Measurements from ENCODE around the gene CATSPERZ. TPM values are rescaled to one million over a fixed set of nuclear protein-coding genes. Genes with fewer than 3 reads are reported as not detected.

Gene CATSPERZ, protein sequence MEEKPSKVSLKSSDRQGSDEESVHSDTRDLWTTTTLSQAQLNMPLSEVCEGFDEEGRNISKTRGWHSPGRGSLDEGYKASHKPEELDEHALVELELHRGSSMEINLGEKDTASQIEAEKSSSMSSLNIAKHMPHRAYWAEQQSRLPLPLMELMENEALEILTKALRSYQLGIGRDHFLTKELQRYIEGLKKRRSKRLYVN
- total RNA-seq (ENCODE audit: low replicate concordance), result 0.15 and 0.23 TPM in 2 replicates

DNA sequence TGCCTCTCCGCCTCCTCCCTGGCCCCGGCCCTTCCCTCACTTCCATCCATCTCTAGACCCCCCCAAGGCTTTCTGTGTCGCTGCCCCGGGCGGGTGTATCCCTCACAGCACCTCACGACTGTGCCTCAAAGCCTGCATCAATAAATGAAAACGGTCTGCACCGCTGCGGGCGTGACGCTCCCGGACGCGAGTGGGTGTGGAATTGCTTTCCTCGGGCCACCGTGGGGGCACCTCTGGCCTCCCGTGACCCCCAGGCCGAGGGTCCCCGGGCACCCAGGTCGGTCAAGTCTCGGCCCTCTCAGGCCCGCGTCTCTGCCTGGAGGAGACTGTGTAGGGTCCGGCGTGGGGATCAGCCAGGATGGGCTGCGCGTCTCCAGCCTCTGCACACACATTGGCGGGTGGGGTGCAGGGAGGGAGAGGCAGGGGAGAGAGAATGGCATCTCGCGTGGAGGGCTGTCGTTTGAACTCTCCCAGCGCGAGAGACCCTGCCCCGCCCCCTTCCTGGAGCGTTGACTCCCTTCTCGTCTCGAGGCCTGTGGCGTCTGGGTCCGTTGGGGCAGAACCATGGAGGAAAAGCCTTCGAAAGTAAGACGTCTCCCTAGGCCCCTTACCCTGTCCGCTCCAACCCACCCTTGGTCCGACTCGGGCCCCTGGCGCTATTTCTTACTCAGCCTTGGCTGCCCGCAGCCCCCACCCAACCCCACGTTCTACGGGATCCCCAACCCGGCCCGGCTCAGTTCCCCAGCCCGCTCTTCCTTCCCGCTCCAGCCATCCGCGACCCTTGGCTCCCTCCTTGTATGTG is at the start of gene CATSPERZ:
CATSPERZ (plus strand) TSS at position 512 of the 802 bp plus-strand sequence; CDS start at position 565, 53 bp downstream.

DNA sequence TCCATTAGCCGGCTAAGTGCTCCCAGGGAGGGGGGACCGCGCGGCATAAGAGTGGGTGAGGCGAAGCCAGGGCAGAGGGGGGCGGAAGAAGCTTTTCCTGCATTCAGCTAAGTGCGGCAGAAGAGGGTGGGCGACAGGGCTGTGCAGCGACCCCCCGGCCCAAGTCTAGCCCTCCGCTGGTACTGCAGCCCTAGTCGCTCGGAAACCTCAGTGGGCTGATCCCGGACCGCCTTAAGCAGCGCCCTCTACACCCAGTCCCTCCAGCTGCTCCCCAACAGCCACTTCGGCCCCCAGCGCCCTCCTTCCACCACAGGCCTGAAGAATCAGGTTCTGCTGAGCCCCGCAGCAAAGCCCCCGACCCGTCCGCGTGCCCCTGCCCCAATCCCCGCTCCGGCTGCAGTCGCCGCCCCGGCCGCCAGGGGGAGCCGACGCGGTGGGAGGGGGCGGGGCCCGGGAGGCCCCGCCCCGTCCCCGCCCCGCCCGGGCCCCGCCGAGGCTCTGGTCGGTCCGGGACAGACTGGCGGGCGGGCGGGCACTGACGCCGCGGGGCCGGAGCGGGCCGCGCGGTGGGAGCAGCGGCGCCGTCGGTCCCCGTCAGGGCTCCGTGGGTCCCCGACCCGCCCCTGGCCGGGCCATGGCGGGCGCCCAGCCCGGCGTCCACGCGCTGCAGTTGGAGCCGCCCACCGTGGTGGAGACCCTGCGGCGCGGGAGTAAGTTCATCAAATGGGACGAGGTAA is 49.0 kb upstream of the CATSPERZ start, which contains the start of gene PLCB3:
PLCB3 (plus strand) TSS at position 515 of the 737 bp plus-strand sequence; CDS start at position 635, 120 bp downstream.

DNA sequence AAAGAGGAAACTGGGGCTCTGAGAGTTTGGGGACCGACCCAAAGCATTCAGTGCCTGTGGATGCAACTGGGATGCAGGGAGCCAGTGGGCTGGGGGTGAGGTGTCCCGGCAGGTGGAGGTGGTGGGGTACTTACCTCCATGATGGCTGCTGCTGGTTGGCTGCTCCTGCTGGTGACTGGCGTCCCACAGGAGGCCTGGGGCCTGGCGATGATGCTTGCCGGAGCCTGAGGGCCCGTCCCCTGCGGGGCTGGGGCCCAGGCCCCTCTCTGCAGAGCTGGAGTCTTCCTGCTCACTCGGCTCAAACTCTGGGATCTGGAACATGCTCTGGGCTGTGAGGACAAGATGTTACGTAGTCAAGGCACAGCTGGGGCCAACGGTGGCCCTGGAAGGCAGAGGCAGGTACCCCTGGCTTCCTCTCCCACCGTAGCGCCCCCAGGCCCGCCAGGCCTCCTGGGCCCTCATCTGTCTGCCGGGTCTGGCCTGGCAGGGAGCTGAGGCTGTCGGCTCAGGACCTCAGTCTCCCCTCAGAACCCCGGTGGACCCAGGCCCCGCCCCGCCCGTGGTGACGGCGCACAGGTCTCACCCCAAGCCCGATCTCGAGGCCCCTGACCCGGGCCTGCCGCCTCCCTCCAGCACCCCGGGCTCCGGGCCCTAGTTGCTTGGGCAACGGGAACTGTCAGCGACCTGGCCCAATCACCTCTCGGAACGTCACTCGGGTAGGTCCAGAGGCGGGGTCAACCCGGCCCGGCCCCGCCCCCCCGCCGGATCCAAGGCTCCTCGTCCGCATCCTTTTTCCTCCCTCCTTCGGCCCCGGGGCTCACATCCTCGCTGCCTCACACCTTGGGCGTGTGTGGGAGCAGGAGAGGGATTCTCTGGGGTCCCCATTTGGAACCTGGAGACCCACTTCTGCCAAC is 15.9 kb upstream of the CATSPERZ start, which contains the start of gene BAD:
BAD (minus strand) TSS at position 618 of the 914 bp plus-strand sequence; CDS start at position 321, 297 bp downstream.

DNA sequence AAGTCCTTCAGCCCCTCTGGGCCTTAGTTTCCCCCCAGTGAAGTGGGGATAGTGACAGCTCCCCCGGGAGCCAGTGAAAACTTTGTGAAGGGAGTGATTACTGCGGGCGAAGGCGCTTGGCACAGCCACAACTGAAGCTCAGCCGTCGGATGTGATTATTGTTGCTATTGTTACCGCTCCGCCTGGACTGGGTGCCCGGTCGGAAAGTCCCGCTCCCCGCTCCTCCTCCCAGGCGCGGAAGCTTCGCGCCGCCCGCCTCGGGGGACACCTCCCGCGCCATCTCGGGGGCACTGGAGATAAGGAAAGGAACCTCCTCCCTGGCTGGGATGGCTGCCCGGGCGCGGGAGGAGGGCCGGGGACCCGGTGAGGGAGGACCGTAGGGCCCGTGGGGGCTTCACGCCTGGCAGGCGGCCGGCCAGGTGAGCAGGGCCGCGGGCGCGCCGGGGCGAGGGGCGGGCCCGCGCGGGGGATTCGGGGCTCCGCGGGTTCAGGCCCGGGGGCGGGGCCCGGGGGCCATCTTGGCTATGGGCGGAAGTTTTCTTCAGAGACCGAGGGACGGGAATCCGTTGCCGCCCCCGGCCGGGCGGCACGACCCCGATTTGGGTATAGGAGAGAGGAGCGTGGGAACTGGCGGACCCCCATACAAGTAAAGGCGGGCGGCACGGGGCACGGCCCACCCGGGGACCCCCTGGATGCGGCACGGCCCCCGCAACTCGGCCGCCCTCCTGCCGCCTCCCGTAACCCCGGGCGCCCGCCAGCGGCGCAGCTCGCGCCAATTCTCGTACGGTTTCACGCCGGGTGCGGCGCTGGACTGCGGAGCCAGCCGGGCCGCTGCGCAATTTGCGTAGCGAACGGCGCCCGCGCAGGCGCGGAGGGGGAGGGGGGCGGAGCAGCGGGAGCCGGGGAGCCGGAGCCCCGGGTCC is 14.9 kb upstream of the CATSPERZ start, which contains the start of gene GPR137:
GPR137 (plus strand) TSS at position 887 of the 923 bp plus-strand sequence. CDS start 677 bp downstream, outside the sequence.

DNA sequence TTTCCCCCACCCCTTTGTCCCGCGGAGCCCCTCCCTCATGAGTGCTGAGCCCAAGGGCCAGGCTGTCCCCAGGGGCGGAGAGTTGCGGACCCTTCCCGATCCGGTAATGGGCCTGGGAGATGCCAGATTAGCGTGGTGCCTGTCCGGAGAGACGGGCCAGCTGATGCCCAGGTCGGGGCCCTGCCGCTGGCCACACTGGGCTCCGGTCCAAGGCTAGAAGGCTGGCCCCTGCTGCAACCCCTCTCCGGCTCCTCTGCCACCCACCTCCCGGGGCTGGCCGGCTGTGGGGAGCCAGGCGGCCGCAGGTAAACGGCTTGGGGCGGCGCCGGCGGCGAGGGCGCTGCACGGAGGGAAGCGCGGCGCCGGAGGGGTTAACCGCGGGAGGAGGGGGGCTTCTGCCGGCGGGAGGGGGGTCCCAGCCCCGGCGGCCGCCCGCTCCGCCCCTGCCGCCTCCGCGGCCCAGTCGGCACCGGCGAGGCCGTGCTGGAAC is 8.9 kb upstream of the CATSPERZ start, which contains the start of gene KCNK4:
KCNK4 (plus strand) TSS at position 41 of the 490 bp plus-strand sequence. CDS start 1,717 bp downstream, outside the sequence.

DNA sequence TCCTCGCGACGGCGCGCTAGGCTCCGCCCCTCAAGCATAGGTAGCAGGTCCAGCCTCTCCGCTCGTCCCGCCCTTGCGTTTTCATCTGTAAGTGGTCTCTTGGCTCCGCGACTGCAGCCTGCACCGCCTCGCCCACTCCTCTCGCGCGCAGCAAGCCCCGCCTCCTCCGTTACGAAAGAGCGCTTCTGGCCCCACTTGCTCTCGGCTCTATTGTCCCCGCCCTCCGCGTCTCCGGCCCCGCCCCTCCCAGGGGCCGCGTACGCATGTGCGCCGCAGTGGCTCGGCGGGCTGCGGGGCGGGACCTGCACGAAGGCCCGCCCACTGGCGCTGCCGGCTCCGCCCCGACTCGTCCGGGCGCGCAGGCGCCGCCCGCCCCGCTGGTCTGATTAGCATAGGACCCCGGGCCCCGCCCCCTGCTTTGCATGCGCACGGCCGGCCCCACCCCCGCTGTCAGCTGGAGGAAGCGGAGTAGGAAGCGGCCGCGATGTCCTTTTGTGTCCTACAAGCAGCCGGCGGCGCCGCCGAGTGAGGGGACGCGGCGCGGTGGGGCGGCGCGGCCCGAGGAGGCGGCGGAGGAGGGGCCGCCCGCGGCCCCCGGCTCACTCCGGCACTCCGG is 5.0 kb downstream of the CATSPERZ start, which contains the start of gene ESRRA:
ESRRA (plus strand) TSS at position 450 of the 616 bp plus-strand sequence. CDS start 1,656 bp downstream, outside the sequence.

DNA sequence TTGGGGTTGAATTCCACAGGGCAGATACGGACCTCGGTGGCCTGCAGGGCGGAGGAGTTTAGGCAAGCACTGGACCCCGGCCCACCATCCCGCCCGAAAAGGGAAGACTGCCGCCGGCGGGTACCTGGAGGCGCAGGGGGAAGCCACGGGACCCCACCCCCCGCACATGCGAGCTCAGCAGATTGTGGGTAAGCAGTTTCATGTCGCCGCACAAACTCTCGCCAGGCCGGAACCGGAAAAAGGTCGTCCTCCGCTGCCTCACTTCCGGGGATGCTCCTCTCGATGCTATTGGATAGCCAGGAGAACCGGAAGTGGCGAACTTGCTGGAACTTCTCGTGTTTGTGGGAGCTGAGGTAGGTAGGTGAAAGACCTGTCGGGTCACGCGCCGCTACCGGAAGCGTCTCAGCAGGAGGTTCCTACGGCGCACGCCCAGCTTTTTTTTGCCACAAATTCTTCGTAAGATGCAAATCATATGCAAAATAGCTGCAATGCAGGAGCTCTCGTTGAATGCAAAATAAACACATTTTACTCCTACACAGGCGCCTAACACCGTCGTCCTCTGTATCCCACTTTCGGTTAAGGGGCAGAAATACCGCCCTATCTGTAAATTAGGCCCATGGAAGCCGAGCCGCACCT is 17.3 kb downstream of the CATSPERZ start, which contains the start of gene TRMT112:
TRMT112 (minus strand) TSS at position 235 of the 636 bp plus-strand sequence; CDS start at position 202, 33 bp downstream.

DNA sequence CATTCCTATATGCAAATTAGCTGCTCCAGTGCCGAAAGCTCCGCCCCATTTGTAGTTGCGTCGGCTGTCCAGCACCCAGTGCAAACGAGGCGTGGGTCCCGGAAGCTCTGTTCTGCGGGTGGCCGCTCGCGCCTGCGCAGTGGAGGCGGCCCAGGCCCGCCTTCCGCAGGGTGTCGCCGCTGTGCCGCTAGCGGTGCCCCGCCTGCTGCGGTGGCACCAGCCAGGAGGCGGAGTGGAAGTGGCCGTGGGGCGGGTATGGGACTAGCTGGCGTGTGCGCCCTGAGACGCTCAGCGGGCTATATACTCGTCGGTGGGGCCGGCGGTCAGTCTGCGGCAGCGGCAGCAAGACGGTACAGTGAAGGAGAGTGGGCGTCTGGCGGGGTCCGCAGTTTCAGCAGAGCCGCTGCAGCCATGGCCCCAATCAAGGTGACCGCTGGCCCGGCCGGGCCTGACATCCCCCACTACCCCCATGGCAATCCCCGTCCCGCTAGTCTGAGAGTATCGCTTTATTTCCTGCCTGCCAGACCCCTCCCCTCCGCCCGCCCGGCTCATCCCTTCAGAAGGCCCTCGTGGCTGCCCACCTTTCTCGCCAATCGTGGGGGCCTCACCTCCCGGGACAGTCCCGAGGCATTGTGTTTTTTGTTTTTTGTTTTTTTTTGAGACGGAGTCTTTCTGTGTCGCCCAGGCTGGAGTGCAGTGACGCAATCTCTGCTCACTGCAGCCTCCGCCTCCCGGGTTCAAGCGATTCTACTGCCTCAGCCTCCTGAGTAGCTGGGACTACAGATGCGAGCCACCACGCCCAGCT is 18.0 kb downstream of the CATSPERZ start, which contains the start of gene PRDX5:
PRDX5 (plus strand) TSS at position 161 of the 805 bp plus-strand sequence; CDS start at position 256, 95 bp downstream.

DNA sequence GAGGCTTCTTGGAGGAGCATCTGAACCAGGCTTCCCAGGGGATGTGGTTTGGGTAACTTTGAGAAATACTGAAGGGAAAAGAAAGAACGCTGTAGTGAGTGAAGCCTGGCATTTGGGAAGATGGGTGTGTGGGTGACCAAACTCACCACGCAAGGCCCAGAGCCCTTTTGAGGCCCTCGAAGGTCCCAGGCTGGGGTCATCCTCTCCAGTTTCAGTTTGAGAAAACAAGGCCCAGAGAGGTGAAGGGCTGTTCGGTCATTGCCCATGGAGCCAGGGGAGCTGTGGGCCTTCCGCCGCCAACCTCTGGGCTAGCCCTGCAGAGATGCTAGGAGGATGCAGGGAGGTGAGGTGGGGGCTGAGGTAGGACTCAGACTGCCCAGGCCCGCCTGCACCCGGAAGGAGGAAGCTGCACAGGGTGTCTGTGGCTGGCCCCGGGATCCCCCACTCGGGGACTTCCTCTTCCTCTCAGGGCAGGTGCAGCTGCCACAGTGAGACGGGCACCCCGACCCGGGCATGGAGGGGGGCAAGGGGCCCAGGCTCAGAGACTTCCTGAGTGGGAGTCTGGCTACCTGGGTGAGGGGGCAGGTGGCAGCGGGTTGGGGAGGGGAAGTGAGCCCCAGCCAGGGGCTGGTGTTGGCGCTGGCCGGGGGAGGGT is 39.7 kb downstream of the CATSPERZ start, which contains the start of gene CCDC88B:
CCDC88B (plus strand) TSS at position 451 of the 655 bp plus-strand sequence; CDS start at position 514, 63 bp downstream.

Other genes with a start within 250 kb of the CATSPERZ start
- gene MACROD1, start 134.2 kb upstream of the CATSPERZ start, total RNA-seq (ENCODE audit: low replicate concordance), result 24.5 and 25.4 TPM in 2 replicates
- 162 and 280 TPM in 2 replicates for gene STIP1, start 114.2 kb upstream of the CATSPERZ start, total RNA-seq (ENCODE audit: low replicate concordance)
- gene FERMT3, start 93.6 kb upstream of the CATSPERZ start, total RNA-seq (ENCODE audit: low replicate concordance), result 8.0 and 10.7 TPM in 2 replicates
- 32.9 and 42.8 TPM in 2 replicates for gene TRPT1, start 74.2 kb upstream of the CATSPERZ start, total RNA-seq (ENCODE audit: low replicate concordance)
- 34.6 and 72.8 TPM in 2 replicates for gene NUDT22, start 74.1 kb upstream of the CATSPERZ start, total RNA-seq (ENCODE audit: low replicate concordance)
- gene DNAJC4, start 69.8 kb upstream of the CATSPERZ start, total RNA-seq (ENCODE audit: low replicate concordance), result 11.7 and 12.6 TPM in 2 replicates
- gene VEGFB, start 65.8 kb upstream of the CATSPERZ start, total RNA-seq (ENCODE audit: low replicate concordance), result 20.7 and 23.5 TPM in 2 replicates
- 67.4 and 90.4 TPM in 2 replicates for gene FKBP2, start 59.3 kb upstream of the CATSPERZ start, total RNA-seq (ENCODE audit: low replicate concordance)
- 114 and 363 TPM in 2 replicates for gene PPP1R14B, start 53.4 kb upstream of the CATSPERZ start, total RNA-seq (ENCODE audit: low replicate concordance)
- 43.6 and 50.0 TPM in 2 replicates for gene PLCB3, start 48.8 kb upstream of the CATSPERZ start, total RNA-seq (ENCODE audit: low replicate concordance)
- gene BAD, start 15.7 kb upstream of the CATSPERZ start, total RNA-seq (ENCODE audit: low replicate concordance), result 26.3 and 79.5 TPM in 2 replicates
- gene GPR137, start 14.5 kb upstream of the CATSPERZ start, total RNA-seq (ENCODE audit: low replicate concordance), result 6.9 and 7.1 TPM in 2 replicates
- not detected in 2 replicates for gene KCNK4, start 9.1 kb upstream of the CATSPERZ start, total RNA-seq (ENCODE audit: low replicate concordance)
- gene ESRRA, start 5.2 kb downstream of the CATSPERZ start, total RNA-seq (ENCODE audit: low replicate concordance), result 22.8 and 29.8 TPM in 2 replicates
- 244 and 288 TPM in 2 replicates for gene TRMT112, start 17.2 kb downstream of the CATSPERZ start, total RNA-seq (ENCODE audit: low replicate concordance)
- 378 and 390 TPM in 2 replicates for gene PRDX5, start 17.8 kb downstream of the CATSPERZ start, total RNA-seq (ENCODE audit: low replicate concordance)
- gene CCDC88B, start 39.8 kb downstream of the CATSPERZ start, total RNA-seq (ENCODE audit: low replicate concordance), result 0.12 and 3.2 TPM in 2 replicates
- 39.3 and 51.6 TPM in 2 replicates for gene RPS6KA4, start 58.8 kb downstream of the CATSPERZ start, total RNA-seq (ENCODE audit: low replicate concordance)

Data from smooth muscle cell of the coronary artery (primary cell).